ENCODE measurements around the gene ILF3. TPM values are rescaled to one million over a fixed set of nuclear protein-coding genes. Genes with fewer than 3 reads are reported as not detected.

ILF3 gene
- total RNA-seq, 1 donor from 2014 or later = 106 TPM

GRCh38 chr19:10730932-10731331 is 76.8 kb downstream of the ILF3 start:
- DNase-seq = peak; percentile 39
- TF ChIP-seq CTCF (IDR thresholded peaks at IDR 0.05; ENCODE audit: borderline replicate concordance) = no peak
- Histone ChIP-seq H3K4me3 (no peak overlapping the region), H3K27me3 (ENCODE audit: low read depth) (no peaks in the 10 kb centered on the region), H3K9me3 (replicated peaks) (no peaks in the 10 kb centered on the region), H3K27ac (replicated peaks) (peak overlapping the region; percentile 75), H3K36me3 (no peaks in the 10 kb centered on the region), H3K4me1 (peaks cover 91% of the 10 kb centered on the region)
- intact Hi-C loops (cut with micrococcal nuclease) = no loop called here

DNA sequence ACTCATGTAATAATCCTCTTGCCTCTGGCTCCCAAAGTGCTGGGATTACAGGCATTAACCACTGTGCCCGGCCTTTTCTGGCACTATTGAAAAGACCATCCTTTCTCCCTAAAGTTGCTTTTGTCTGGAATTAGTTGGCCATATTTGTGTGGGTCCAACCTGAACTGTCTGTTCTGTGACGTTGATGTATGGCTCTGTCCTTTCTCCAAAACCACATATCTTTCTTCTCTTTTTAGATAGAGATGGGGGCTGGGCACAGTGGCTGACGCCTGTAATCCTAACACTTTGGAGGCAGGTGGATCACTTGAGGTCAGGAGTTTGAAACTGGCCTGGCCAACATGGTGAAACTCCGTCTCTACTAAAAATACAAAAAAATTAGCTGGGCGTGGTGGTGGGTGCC is 81.6 kb downstream of the ILF3 start:
- H3K4me3 ChIP-seq = no peak overlapping the region
- DNase-seq = no peak
- H3K36me3 ChIP-seq = no peaks in the 10 kb centered on the region
- H3K27me3 ChIP-seq (ENCODE audit: low read depth) = no peaks in the 10 kb centered on the region
- H3K27ac ChIP-seq (replicated peaks) = peak overlapping the region; percentile 61
- intact Hi-C loops (cut with micrococcal nuclease) = no loop called here
- no peak for TF ChIP-seq CTCF (IDR thresholded peaks at IDR 0.05; ENCODE audit: borderline replicate concordance)
- H3K9me3 ChIP-seq (replicated peaks) = no peaks in the 10 kb centered on the region
- peaks cover 72% of the 10 kb centered on the region for H3K4me1 ChIP-seq

DNA sequence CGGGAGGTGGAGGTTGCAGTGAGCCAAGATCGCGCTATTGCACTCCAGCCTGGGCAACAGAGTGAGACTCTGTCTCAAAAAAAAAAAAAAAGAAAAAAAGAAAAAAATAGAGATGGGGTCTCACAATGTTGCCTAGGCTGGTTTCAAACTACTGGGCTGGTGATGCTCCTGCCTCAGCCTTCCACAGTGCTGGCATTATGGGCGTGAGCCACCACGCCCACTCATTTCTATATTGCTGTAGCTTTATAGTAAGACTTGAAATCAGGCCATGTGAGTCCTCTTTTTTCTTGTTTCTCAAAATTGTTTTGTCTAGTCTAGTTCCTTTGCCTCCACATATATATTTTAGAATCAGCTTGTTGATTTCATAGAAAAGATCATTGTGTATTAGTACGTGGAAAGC is 82.0 kb downstream of the ILF3 start:
- no peaks in the 10 kb centered on the region for H3K9me3 ChIP-seq (replicated peaks)
- H3K27ac ChIP-seq (replicated peaks) = peak overlapping the region; percentile 61
- H3K4me3 ChIP-seq = no peak overlapping the region
- TF ChIP-seq CTCF (IDR thresholded peaks at IDR 0.05; ENCODE audit: borderline replicate concordance) = no peak
- no peaks in the 10 kb centered on the region for H3K36me3 ChIP-seq
- DNase-seq = no peak
- H3K27me3 ChIP-seq (ENCODE audit: low read depth) = no peaks in the 10 kb centered on the region
- intact Hi-C loops (cut with micrococcal nuclease) = no loop called here
- peaks cover 69% of the 10 kb centered on the region for H3K4me1 ChIP-seq

DNA sequence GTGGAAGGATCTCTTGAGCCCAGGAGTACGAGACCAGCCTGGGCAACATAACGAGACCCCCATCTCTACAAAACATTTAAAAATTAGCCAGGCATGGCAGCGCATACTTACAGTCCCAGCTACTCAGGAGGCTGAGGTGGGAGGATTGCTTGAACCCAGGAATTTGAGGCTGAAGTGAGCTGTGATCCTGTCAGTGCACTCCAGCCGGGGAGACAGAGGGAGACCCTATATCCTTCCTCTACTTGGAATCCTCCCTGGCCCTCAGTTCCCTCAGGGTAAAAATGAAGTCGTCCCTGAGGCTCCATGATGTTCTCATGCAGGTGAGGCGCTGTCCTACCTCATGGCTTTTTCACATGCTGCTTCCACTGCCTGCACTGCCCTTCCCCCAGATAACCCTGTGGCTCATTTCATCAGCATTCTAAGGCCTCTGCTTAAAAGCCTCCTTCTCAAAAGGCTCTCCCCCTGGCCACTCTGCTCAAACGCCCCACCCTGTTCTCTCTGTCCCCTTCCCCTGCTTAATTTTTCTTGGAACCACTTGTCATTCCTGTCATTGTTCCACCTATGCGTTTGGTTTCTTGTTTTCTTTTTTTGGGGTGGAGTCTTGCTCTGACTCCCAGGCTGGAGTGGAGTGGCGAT is 82.9 kb downstream of the ILF3 start:
- Histone ChIP-seq H3K9me3 (replicated peaks) (no peaks in the 10 kb centered on the region), H3K4me1 (peaks cover 68% of the 10 kb centered on the region), H3K27ac (replicated peaks) (peak overlapping the region; percentile 61), H3K4me3 (no peak overlapping the region), H3K36me3 (no peaks in the 10 kb centered on the region), H3K27me3 (ENCODE audit: low read depth) (no peaks in the 10 kb centered on the region)
- intact Hi-C loops (cut with micrococcal nuclease) = no loop called here
- no peak for TF ChIP-seq CTCF (IDR thresholded peaks at IDR 0.05; ENCODE audit: borderline replicate concordance)
- no peak for DNase-seq

DNA sequence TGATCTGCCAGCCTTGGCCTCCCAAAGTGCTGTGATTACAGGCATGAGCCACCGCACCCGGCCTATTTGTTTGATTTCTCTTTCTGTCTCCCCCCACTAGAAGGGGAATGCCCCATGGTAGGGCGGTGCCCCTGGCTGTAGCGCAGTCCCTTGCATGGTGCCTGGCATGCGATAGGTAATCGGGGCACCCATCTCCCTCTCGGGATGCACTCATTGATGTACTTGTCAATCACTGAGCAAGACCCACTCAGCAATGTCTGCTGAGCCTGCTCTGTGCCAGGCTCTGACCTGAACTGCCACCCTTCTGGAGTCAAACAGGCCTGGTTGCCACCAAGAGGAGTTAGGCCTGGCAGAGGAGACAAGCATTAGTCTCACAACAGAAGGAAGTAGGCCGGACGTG is 83.6 kb downstream of the ILF3 start:
- no peaks in the 10 kb centered on the region for H3K9me3 ChIP-seq (replicated peaks)
- DNase-seq = no peak
- no peaks in the 10 kb centered on the region for H3K27me3 ChIP-seq (ENCODE audit: low read depth)
- peak overlapping the region; percentile 61 for H3K27ac ChIP-seq (replicated peaks)
- no peak overlapping the region for H3K4me3 ChIP-seq
- H3K4me1 ChIP-seq = peaks cover 69% of the 10 kb centered on the region
- H3K36me3 ChIP-seq = no peaks in the 10 kb centered on the region
- intact Hi-C loops (cut with micrococcal nuclease) = no loop called here
- no peak for TF ChIP-seq CTCF (IDR thresholded peaks at IDR 0.05; ENCODE audit: borderline replicate concordance)

All from left ventricle myocardium inferior (tissue), 1 donor.